Lung (tissue), 12 donors: ENCODE results near the gene TRMT112. TPM values are rescaled to one million over a fixed set of nuclear protein-coding genes. Genes with fewer than 3 reads are reported as not detected.
A peak's percentile ranks its signal among the peaks of the same experiment; 100 is the strongest.

Source experiments
- ATAC-seq: fragments of 200-7000 bp; cut with Tn5 transposase; one replicate; pipeline ENCODE4 v1.9.1; 2020; ENCODE audit warnings: moderate number of reproducible peaks; ENCODE audit not compliant: insufficient read depth, low FRiP score
- DNase-seq, 3 donors: peaks; one replicate each; pipeline ENCODE4 v3.0.0-alpha.2; 2013 to 2017
- H3K27ac ChIP-seq, 2 donors: one replicate each; pipeline ENCODE4 v1.5.1; 2013; ENCODE audit warnings: mild to moderate bottlenecking in 2 of 2, moderate library complexity in 2 of 2, control low read depth in 1 of 2, inconsistent platforms in 1 of 2, low read depth in 1 of 2, low read length in 1 of 2
- H3K27me3 ChIP-seq, 3 donors: one replicate each; pipeline ENCODE4 v1.5.1; 2013; ENCODE audit warnings: low read length in 2 of 3; ENCODE audit not compliant: control insufficient read depth in 3 of 3, insufficient read depth in 3 of 3
- H3K36me3 ChIP-seq, 4 donors: one replicate each; pipeline ENCODE4 v1.5.1; 2013; ENCODE audit warnings: low read length in 4 of 4, mild to moderate bottlenecking in 1 of 4, moderate library complexity in 1 of 4; ENCODE audit not compliant: control insufficient read depth in 4 of 4, insufficient read depth in 4 of 4
- H3K4me1 ChIP-seq, 5 donors: one replicate each; pipeline ENCODE4 v1.5.1; 2013; ENCODE audit warnings: low read length in 5 of 5, mild to moderate bottlenecking in 2 of 5, moderate library complexity in 1 of 5; ENCODE audit not compliant: control insufficient read depth in 5 of 5, insufficient read depth in 5 of 5
- H3K4me3 ChIP-seq: one replicate; pipeline ENCODE4 v1.5.1; 2013; ENCODE audit warnings: mild to moderate bottlenecking, control low read depth, moderate library complexity
- H3K9ac ChIP-seq, 2 donors: one replicate each; pipeline ENCODE4 v1.5.1; 2013; ENCODE audit warnings: low read length in 2 of 2, control low read depth in 1 of 2; ENCODE audit not compliant: insufficient read depth in 1 of 2
- H3K9me3 ChIP-seq, 4 donors: one replicate each; pipeline ENCODE4 v1.5.1; 2013; ENCODE audit warnings: low read length in 3 of 4, mild to moderate bottlenecking in 1 of 4, moderate library complexity in 1 of 4; ENCODE audit not compliant: control insufficient read depth in 4 of 4, insufficient read depth in 3 of 4
- WGBS, 2 donors: extraction: QIAGEN DNeasy Blood & Tissue Kit; methylation state at CpG; one replicate each; pipeline ENCODE4 v1.1.7; 2013; 5-methylcytosine and 5-hydroxymethylcytosine counted together
- polyA plus RNA-seq, 2 donors: library from polyadenylated mRNA; stranded (reverse); fragments of 200-250 nt; gene quantifications; one replicate each; pipeline ENCODE4 v1.2.1, GENCODE V29; 2013
- total RNA-seq, 2 donors: library from RNA; depleted of rRNA in 1 of 2; stranded (reverse); fragments of >200 nt in 1 of 2; gene quantifications; one replicate each; pipeline ENCODE4 v1.2.1, GENCODE V29; 2014 to 2021
- TF ChIP-seq, protein P1 (sequence below): IDR thresholded peaks from 2 replicates; pipeline ENCODE4 v1.5.1; 2012; ENCODE audit warnings: mild to moderate bottlenecking; ENCODE audit errors: control extremely low read depth, extremely low read depth
- donor health status: control.
- donor health status: control.
- donor health status: Bipolar disorder and iron deficiency.
- donor health status: healthy.
- donor health status: DM: yes; HTN: yes; CAD: no.

Gene TRMT112
- total and polyA plus RNA-seq, 4 donors = 154 to 484 (median 205) TPM

DNA sequence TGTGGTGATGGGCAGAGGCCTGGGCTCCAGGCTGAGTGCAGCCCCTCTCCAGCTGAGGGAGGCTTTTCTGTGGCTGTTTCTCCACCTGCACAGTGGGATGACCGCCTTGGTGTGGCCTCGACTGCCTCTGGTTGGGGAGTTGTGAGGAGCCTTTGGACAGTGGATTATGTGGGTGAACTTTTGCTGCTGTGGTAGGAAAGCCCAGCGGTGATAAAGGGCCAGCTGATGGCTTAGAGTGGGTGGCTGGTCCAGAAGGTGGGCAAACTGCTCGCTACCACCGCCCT, 13.4 kb downstream of the TRMT112 start:
- Histone ChIP-seq H3K9ac (no peak overlapping the region), H3K9me3 (no peaks in the 10 kb centered on the region), H3K4me3 (no peak overlapping the region), H3K36me3 (no peaks in the 10 kb centered on the region), H3K4me1 (peaks cover 0 to 29% (median 8%) of the 10 kb centered on the region in 5 donors), H3K27me3 (peaks cover 0 to 26% (median 21%) of the 10 kb centered on the region in 3 donors), H3K27ac (peak overlapping the region in 1 of 2 donors; percentile 96)
- no peak for DNase-seq
- no peak for ATAC-seq
- 46 to 50% methylated on average over 5 of the region's 5 CpGs for WGBS, 2 donors
- TF ChIP-seq, protein P1, sequence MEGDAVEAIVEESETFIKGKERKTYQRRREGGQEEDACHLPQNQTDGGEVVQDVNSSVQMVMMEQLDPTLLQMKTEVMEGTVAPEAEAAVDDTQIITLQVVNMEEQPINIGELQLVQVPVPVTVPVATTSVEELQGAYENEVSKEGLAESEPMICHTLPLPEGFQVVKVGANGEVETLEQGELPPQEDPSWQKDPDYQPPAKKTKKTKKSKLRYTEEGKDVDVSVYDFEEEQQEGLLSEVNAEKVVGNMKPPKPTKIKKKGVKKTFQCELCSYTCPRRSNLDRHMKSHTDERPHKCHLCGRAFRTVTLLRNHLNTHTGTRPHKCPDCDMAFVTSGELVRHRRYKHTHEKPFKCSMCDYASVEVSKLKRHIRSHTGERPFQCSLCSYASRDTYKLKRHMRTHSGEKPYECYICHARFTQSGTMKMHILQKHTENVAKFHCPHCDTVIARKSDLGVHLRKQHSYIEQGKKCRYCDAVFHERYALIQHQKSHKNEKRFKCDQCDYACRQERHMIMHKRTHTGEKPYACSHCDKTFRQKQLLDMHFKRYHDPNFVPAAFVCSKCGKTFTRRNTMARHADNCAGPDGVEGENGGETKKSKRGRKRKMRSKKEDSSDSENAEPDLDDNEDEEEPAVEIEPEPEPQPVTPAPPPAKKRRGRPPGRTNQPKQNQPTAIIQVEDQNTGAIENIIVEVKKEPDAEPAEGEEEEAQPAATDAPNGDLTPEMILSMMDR = no peak

DNA sequence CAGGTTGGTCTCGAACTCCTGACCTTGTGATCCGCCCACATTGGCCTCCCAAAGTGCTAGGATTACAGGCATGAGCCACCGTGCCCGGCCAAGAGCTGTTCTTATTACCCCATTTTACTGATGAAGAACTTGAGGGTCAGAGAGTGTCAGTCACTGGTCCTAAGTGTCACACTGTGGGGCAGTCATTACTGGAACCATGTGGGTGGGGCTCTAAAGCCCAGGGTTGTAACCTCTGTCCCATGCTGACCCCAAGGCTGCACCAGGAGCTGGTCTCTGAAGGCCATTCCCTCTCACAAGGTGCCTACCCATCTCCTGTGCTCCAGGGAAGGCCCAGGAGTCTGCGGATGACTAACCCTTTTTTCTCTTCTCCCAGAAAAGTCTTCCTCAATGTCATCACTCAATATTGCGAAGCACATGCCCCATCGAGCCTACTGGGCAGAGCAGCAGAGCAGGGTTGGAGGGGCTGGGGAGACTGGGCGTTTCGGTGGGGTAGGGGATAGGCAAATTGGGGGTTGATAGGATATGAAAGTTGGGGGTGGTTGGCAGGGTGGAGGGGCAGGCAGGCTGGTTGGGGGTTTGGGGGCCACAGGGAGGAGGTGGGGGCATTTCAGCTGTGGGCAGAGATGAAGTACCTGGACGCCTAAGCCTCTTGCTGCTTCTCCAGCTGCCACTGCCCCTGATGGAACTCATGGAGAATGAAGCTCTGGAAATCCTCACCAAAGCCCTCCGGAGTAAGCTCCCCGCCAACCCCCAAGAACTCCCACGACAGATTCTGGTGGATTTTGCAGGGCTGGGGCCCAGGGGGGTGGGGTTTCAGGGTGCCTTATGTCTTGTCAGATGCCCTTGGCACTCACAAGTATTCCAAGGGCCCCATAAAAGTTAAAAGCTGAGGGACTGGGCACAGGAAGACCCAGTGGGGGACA, 14.0 kb downstream of the TRMT112 start:
- Histone ChIP-seq H3K4me3 (no peak overlapping the region), H3K27me3 (peaks cover 0 to 32% (median 27%) of the 10 kb centered on the region in 3 donors), H3K27ac (peak overlapping the region in 1 of 2 donors; percentile 96), H3K36me3 (no peaks in the 10 kb centered on the region), H3K4me1 (peaks cover 0 to 31% (median 8%) of the 10 kb centered on the region in 5 donors), H3K9ac (no peak overlapping the region), H3K9me3 (no peaks in the 10 kb centered on the region)
- DNase-seq (no peak), ATAC-seq (no peak)
- TF ChIP-seq, protein P1 = no peak
- WGBS, 2 donors = 86 to 87% methylated on average over 13 of the region's 13 CpGs

DNA sequence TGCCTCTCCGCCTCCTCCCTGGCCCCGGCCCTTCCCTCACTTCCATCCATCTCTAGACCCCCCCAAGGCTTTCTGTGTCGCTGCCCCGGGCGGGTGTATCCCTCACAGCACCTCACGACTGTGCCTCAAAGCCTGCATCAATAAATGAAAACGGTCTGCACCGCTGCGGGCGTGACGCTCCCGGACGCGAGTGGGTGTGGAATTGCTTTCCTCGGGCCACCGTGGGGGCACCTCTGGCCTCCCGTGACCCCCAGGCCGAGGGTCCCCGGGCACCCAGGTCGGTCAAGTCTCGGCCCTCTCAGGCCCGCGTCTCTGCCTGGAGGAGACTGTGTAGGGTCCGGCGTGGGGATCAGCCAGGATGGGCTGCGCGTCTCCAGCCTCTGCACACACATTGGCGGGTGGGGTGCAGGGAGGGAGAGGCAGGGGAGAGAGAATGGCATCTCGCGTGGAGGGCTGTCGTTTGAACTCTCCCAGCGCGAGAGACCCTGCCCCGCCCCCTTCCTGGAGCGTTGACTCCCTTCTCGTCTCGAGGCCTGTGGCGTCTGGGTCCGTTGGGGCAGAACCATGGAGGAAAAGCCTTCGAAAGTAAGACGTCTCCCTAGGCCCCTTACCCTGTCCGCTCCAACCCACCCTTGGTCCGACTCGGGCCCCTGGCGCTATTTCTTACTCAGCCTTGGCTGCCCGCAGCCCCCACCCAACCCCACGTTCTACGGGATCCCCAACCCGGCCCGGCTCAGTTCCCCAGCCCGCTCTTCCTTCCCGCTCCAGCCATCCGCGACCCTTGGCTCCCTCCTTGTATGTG, 17.3 kb downstream of the TRMT112 start, which contains the start of gene CATSPERZ:
TSS of gene CATSPERZ (plus strand) at position 512 of the 802 bp plus-strand sequence. CDS start at position 565, 53 bp downstream.
- 4 to 5% methylated on average over 49 to 54 of the region's 54 CpGs for WGBS, 2 donors
- no peak for DNase-seq
- no peaks in the 10 kb centered on the region for H3K9me3 ChIP-seq
- no peak within 1 kb of the TSS for H3K4me3 ChIP-seq
- H3K27ac ChIP-seq = peak within 1 kb of the TSS in 1 of 2 donors; percentile 15
- H3K4me1 ChIP-seq = peaks cover 0 to 18% (median 10%) of the 10 kb centered on the region in 5 donors
- H3K27me3 ChIP-seq = peaks cover 0 to 65% (median 60%) of the 10 kb centered on the region in 3 donors
- no peak within 1 kb of the TSS for H3K9ac ChIP-seq
- ATAC-seq = no peak
- TF ChIP-seq, protein P1 = no peak
- H3K36me3 ChIP-seq = no peaks in the 10 kb centered on the region
